Prostate gland (tissue), 2 donors: ENCODE data around the gene AKAP13.

Experiments
- POLR2A ChIP-seq: fragments of 450-650 bp; IDR thresholded peaks from one replicate; pipeline ENCODE4 v1.6.1; 2016; ENCODE audit warnings: antibody characterized with exemption, mild to moderate bottlenecking
- POLR2AphosphoS5 ChIP-seq: sonication (generic); formaldehyde crosslinking; IDR thresholded peaks from one replicate; pipeline ENCODE4 v1.6.1; 2017; ENCODE audit warnings: antibody characterized with exemption
- TF ChIP-seq, protein P1 (sequence below), 4 experiments: fragments of 200-600 bp in 2 of 4; fragments of 450-650 bp in 2 of 4; sonication (generic) in 2 of 4; IDR thresholded peaks; 1 replicate in 3 of 4; 2 replicates in 1 of 4; pipeline ENCODE4 v1.5.1; 2016 to 2019; ENCODE audit warnings: antibody characterized with exemption in 4 of 4, mild to moderate bottlenecking in 2 of 4, moderate library complexity in 2 of 4

DNA sequence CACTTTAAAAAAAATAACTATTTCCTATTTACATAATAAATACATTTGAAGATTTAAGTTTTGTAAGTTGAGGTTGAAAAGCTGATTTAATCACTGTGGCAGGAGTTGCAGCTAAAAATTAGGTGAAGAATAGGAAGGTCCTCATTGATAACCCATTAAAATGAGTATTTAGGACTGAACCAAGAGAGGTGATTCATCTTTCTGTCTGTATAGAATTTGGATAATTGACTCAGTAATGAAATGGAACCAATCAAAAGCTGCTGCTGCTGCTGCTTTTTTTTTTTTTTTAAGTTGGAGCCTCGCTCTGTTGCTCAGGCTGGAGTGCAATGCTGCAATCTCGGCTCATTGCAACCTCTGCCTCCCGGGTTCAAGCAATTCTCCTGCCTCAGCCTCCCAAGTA, 223.8 kb downstream of the AKAP13 start:
- TF ChIP-seq, protein P1, sequence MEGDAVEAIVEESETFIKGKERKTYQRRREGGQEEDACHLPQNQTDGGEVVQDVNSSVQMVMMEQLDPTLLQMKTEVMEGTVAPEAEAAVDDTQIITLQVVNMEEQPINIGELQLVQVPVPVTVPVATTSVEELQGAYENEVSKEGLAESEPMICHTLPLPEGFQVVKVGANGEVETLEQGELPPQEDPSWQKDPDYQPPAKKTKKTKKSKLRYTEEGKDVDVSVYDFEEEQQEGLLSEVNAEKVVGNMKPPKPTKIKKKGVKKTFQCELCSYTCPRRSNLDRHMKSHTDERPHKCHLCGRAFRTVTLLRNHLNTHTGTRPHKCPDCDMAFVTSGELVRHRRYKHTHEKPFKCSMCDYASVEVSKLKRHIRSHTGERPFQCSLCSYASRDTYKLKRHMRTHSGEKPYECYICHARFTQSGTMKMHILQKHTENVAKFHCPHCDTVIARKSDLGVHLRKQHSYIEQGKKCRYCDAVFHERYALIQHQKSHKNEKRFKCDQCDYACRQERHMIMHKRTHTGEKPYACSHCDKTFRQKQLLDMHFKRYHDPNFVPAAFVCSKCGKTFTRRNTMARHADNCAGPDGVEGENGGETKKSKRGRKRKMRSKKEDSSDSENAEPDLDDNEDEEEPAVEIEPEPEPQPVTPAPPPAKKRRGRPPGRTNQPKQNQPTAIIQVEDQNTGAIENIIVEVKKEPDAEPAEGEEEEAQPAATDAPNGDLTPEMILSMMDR (IDR thresholded peaks at IDR 0.05) = no peak
- TF ChIP-seq POLR2A = no peak
- TF ChIP-seq POLR2AphosphoS5 = no peak
